ENCODE measurements around the gene PTPRA. TPM values are rescaled to one million over a fixed set of nuclear protein-coding genes. Genes with fewer than 3 reads are reported as not detected.

Gene PTPRA
- total RNA-seq, 2 donors from 2014 or later = 52.4 to 58.7 TPM

- Histone ChIP-seq H3K4me3 (ENCODE audit: low read length) (no peak overlapping the region), H3K27me3 (ENCODE audit: control insufficient read depth, insufficient read depth, low read length, poor library complexity, severe bottlenecking) (peaks cover 67% of the 10 kb centered on the region), H3K9me3 (ENCODE audit: control insufficient read depth, low read length) (no peaks in the 10 kb centered on the region), H3K36me3 (ENCODE audit: control insufficient read depth, insufficient read depth, low read length) (no peaks in the 10 kb centered on the region), H3K4me1 (ENCODE audit: control insufficient read depth, insufficient read depth, low read length) (no peaks in the 10 kb centered on the region), H3K9ac (ENCODE audit: extremely low read depth, low read length, poor library complexity, severe bottlenecking) (no peak overlapping the region), H3K27ac (ENCODE audit: low read depth, low read length) (no peak overlapping the region)
- Mint-ChIP-seq H3K27ac (no peak overlapping the region), H3K4me1 (no peaks in the 10 kb centered on the region), H3K36me3 (ENCODE audit: low read depth) (no peaks in the 10 kb centered on the region), H3K27me3 (ENCODE audit: insufficient read depth) (peaks cover 74% of the 10 kb centered on the region), H3K9me3 (no peaks in the 10 kb centered on the region), H3K4me3 (peak overlapping the region; percentile 48)
- no peak for DNase-seq
- no peak for TF ChIP-seq CTCF (conservative IDR thresholded peaks at IDR 0.05)
- 93 to 94% methylated on average over 8 to 11 of the region's 11 CpGs for WGBS, 2 experiments (ENCODE audit: insufficient coverage in 1 of 2, insufficient read length in 1 of 2)
Observed at GRCh38 chr20:3081641-3082040, 208.4 kb downstream of the PTPRA start.

GRCh38 chr20:3082306-3082951, 209.1 kb downstream of the PTPRA start:
- no peak overlapping the region for H3K27ac Mint-ChIP-seq
- H3K4me1 Mint-ChIP-seq = no peaks in the 10 kb centered on the region
- H3K9me3 ChIP-seq (ENCODE audit: control insufficient read depth, low read length) = no peaks in the 10 kb centered on the region
- H3K36me3 ChIP-seq (ENCODE audit: control insufficient read depth, insufficient read depth, low read length) = no peaks in the 10 kb centered on the region
- peaks cover 71% of the 10 kb centered on the region for H3K27me3 Mint-ChIP-seq (ENCODE audit: insufficient read depth)
- H3K27ac ChIP-seq (ENCODE audit: low read depth, low read length) = no peak overlapping the region
- WGBS, 2 experiments (ENCODE audit: insufficient coverage in 1 of 2, insufficient read length in 1 of 2) = 12% methylated on average over 18 to 70 of the region's 71 CpGs
- peaks cover 67% of the 10 kb centered on the region for H3K27me3 ChIP-seq (ENCODE audit: control insufficient read depth, insufficient read depth, low read length, poor library complexity, severe bottlenecking)
- H3K36me3 Mint-ChIP-seq (ENCODE audit: low read depth) = no peaks in the 10 kb centered on the region
- no peaks in the 10 kb centered on the region for H3K4me1 ChIP-seq (ENCODE audit: control insufficient read depth, insufficient read depth, low read length)
- H3K4me3 ChIP-seq (ENCODE audit: low read length) = no peak overlapping the region
- H3K9ac ChIP-seq (ENCODE audit: extremely low read depth, low read length, poor library complexity, severe bottlenecking) = no peak overlapping the region
- TF ChIP-seq CTCF (conservative IDR thresholded peaks at IDR 0.05) = no peak
- no peaks in the 10 kb centered on the region for H3K9me3 Mint-ChIP-seq
- peak; percentile 65 for DNase-seq
- peak overlapping the region; percentile 48 for H3K4me3 Mint-ChIP-seq

- H3K27me3 ChIP-seq (ENCODE audit: control insufficient read depth, insufficient read depth, low read length, poor library complexity, severe bottlenecking) = peaks cover 62% of the 10 kb centered on the region
- peaks cover 64% of the 10 kb centered on the region for H3K27me3 Mint-ChIP-seq (ENCODE audit: insufficient read depth)
- H3K9me3 ChIP-seq (ENCODE audit: control insufficient read depth, low read length) = no peaks in the 10 kb centered on the region
- H3K27ac ChIP-seq (ENCODE audit: low read depth, low read length) = no peak overlapping the region
- H3K36me3 Mint-ChIP-seq (ENCODE audit: low read depth) = no peaks in the 10 kb centered on the region
- peaks cover 3% of the 10 kb centered on the region for H3K4me1 Mint-ChIP-seq
- peak; percentile 72 for DNase-seq
- no peak for TF ChIP-seq CTCF (conservative IDR thresholded peaks at IDR 0.05)
- H3K9ac ChIP-seq (ENCODE audit: extremely low read depth, low read length, poor library complexity, severe bottlenecking) = no peak overlapping the region
- 26 to 44% methylated on average over 29 to 76 of the region's 76 CpGs for WGBS, 2 experiments (ENCODE audit: insufficient coverage in 1 of 2, insufficient read length in 1 of 2)
- no peaks in the 10 kb centered on the region for H3K36me3 ChIP-seq (ENCODE audit: control insufficient read depth, insufficient read depth, low read length)
- H3K4me3 Mint-ChIP-seq = peak overlapping the region; percentile 38
- H3K4me1 ChIP-seq (ENCODE audit: control insufficient read depth, insufficient read depth, low read length) = no peaks in the 10 kb centered on the region
- H3K4me3 ChIP-seq (ENCODE audit: low read length) = no peak overlapping the region
- H3K9me3 Mint-ChIP-seq = no peaks in the 10 kb centered on the region
- H3K27ac Mint-ChIP-seq = no peak overlapping the region
Observed at GRCh38 chr20:3082955-3083952, 210.0 kb downstream of the PTPRA start.

Measured in endodermal cell (in vitro differentiated cells).